A673 (cell line): Measurements from ENCODE around the gene MGST2.

ENCODE experiments used
- CTCF ChIP-seq: fragments of 300-800, 200-600 bp; sonication (generic); conservative IDR thresholded peaks from 2 replicates; pipeline ENCODE4 v1.5.1; 2017; ENCODE audit warnings: low read depth, mild to moderate bottlenecking, antibody characterized with exemption, low read length, moderate library complexity, mixed read lengths
- EZH2 ChIP-seq: fragments of 200-600 bp; sonication (generic); IDR thresholded peaks from 2 replicates; pipeline ENCODE4 v1.6.1; 2017; ENCODE audit warnings: borderline replicate concordance, low read depth, mild to moderate bottlenecking, mixed read lengths, antibody characterized with exemption, low read length; ENCODE audit not compliant: poor library complexity, severe bottlenecking

DNA sequence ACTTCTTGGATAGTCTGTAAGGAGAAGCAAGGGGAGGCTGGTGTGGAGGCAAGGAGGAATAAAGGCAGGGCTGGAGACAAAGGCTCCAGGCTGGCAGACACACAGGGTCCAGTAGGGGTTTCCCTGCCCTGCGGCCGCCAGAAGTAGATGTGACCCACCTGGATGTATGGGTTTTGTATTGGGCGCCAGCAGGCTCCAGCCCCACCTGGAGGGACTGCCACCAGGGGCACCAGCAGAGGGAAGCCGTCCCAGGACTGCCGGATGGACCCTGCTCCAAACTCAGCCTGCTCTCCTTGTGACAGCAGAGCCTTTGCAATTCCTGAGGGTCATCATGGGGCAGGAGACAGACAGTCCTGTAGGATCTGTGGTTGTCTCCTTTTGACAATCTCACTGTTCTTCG is 52.7 kb downstream of the MGST2 start:
- TF ChIP-seq CTCF (no peak), EZH2 (no peak)
